HG03521 (cell line): ENCODE results near the gene KIF3C.
"Not testable (repeated sequence)": the region's sequence is repeated elsewhere in the genome, so short reads cannot be mapped to it uniquely, and the experiment has no call there.

ENCODE experiments used
- ATAC-seq: cut with Tn5 transposase; IDR thresholded peaks from one replicate; pipeline ENCODE4 v1.9.1; 2021; ENCODE audit warnings: mild to moderate bottlenecking, moderate library complexity; ENCODE audit not compliant: unreplicated experiment

KIF3C gene

GRCh38 chr2:25982273-25982967, at the start of gene KIF3C:
Gene KIF3C (minus strand): TSS chr2:25982497. CDS start chr2:25981917, 580 bp downstream.
- no peak for ATAC-seq

DNA sequence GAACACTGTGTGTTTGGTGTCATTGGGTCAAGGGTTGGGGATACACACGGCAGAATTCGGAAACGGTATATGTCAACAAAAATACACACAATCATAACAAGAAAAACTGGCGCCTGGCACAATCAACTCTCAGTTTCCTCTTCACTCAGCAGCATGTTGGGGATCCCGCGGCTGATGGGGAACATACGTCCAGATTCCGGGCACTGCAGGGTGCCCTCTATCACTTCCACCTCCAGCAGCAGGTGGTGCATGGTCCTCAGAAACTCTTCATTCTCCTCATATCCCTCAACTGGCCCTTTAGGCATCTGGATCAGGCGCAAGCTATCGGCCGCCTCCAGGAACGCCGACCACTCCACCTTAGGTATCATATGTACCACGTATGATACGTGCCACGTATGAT, 45.8 kb upstream of the KIF3C start:
- not testable (repeated sequence) for ATAC-seq

DNA sequence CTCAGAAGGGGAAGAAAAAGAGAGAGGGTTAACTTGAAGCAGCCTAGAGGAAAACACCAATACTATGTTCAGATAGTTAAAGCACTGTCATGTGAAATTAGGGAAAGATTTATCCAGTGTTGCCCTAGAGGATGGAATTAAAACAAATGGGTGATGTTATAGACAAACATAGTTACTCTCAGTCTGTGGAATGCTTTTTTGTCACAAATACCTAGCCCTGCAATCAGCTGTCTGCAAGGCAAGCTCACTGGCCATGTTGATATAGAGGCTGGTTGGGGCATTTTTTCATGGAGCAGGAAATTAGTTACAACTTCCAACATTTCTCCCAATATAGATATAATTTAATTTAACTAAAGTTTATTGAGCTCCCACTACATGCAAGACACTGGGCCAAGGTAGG, 43.2 kb upstream of the KIF3C start:
- ATAC-seq = no peak

GRCh38 chr2:26024260-26024659, 42.0 kb upstream of the KIF3C start:
- ATAC-seq = no peak

- ATAC-seq = no peak
These were observed 37.9 kb upstream of the KIF3C start for GRCh38 chr2:26020231-26020640.

DNA sequence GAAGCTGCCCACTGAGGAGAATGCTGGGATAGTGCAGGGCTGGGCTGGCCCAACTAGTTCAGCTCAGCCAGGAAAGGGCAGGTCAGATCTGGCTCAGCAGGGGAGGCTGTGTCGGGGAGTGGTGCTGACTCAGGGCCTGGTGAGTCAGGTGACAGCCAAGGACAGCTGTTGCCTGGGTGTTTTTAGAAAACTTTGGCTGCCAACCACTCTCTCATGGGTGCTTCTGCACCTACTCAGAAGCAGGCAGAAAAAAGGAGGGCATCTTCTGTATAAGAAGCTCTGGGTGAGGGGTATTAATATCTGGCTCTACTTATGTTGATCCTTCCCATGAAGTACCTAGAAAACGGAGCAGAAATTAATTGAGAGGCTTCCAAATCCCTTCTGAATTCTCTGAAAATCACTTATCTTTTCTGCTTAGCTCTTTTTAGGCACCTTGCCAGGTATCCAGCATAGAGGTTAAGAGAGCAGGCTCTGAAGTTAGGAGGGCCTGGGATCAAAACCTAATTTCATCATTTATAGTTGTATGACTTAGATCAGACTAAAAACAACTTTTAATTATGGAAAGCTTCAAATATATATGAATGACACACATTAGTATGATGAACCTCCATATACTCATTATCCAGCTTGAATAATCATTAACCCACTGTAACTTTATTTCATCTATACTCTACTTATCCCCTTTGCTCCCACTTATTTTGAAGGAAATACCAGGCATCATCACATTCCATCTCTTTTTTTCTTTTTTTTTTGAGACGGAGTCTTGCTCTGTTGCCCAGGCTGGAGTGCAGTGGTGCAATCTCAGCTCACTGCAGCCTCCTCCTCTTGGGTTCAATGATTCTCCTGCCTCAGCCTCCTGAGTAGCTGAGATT, 36.1 kb upstream of the KIF3C start:
- no peak for ATAC-seq

DNA sequence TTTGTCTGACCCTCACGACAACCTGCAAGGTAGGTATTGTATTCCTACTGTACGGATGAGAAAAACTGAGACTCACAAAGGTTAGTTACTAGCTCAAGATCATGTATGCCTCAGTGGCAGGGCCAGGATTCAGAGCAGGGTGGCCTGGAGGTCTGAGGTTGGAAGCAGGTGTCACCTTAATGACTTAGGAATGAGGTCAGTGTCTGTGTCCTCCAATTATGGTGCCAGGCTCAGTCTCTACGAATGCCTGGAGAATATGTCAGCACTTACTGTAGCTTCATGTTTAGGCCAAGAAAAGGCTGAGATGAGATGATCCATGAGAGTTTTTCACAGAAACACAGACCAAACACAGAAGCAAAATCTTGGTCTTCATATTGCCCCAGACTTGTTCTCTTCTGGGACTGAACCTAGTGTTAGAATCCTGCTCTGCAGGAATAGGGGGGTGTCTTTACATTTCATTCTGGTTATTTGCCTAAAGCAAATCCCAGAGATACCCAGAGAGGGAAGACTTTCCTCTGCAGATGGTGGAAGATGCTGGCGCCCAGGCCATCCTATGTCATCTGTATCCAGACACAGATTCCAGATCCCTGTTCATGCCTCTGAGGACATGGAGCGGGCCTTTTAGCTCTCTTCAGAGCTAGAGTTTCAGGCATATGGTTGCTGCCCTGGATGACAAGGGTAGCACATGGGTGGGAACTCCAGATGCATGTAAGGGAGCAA, 35.3 kb upstream of the KIF3C start:
- ATAC-seq = no peak

- not testable (repeated sequence) for ATAC-seq
These were observed 34.4 kb upstream of the KIF3C start for GRCh38 chr2:26016706-26017045.

GRCh38 chr2:26016012-26016705, 33.9 kb upstream of the KIF3C start:
- ATAC-seq = no peak

- no peak for ATAC-seq
These were observed 31.4 kb upstream of the KIF3C start for GRCh38 chr2:26013668-26014067.

DNA sequence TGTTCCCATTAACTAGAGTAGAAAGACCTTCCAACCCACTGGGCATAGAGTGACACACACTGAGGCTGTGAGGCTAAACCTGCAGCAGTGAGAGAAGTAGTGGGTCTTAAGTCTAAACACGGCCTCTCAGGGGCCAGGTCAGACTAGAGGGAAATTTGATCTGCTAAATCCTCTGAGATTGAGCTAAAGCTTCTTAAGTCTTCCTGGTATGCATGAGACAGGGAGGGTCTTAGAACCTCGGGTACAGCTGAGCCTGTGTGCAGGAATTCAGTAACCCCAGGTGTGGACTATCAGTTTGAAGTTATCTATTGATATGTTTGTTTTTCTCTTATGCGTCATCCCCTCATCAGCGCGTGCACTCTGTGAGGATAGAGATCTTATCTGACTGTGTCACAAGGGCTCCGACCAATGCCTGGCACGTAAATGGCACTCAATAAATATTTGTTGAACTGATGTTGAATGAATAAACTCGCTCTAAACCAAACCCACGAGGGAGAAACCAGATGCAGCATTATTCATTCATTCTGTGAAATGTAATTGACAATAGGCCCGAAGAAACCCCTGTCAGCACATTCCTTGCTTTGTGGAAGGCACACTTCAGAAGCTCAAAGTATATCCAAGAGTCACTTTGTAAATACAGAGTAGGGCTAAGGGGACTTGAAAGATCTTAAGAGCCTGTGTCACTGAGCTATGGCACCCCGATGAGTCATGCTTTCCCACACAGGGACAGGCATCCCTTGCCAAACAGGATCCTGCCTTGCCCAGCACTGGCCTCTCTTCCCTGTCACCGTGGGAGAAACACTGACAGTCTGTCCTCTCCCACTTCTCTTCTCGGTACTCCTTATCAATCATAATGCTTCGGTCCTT, 29.9 kb upstream of the KIF3C start:
- no peak for ATAC-seq

DNA sequence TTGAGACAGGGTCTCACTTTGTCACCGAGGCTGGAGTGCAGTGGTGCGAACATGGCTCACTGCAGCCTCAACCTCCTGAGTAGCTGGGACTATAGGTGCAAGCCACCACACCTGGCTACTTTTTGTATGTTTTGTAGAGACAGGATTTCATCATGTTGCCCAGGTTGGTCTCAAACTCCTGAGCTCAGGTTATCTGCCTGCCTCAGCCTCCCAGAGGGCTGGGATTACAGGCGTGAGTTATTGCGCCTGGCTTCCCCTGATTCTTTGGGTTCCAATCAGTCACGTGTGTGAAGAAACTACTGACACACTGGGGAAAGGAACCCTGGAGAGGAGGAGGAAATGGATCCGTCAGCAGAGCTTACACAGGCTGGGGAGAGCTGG, 29.3 kb upstream of the KIF3C start:
- ATAC-seq = no peak

DNA sequence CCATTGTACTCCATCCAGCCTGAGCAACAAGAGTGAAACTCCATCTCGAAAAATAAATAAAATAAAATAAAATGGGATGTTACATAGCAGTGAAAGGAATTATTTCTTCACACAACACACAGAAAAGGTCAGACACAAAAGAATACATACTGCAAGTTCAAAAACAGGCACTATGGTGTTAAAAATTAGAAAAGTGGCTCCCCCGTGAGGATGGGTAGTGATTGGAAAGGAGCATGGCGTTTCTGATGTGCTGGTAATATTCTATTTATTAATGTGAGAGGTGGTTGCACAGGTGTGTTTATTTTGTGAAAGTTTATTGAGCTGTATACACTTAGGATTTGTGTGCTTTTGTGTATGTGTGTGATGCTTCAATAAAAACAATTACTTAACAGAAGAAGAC, 28.6 kb upstream of the KIF3C start:
- no peak for ATAC-seq

GRCh38 chr2:26009567-26009963, 27.3 kb upstream of the KIF3C start:
- no peak for ATAC-seq

- no peak for ATAC-seq
These were observed 26.7 kb upstream of the KIF3C start for GRCh38 chr2:26008851-26009566.

DNA sequence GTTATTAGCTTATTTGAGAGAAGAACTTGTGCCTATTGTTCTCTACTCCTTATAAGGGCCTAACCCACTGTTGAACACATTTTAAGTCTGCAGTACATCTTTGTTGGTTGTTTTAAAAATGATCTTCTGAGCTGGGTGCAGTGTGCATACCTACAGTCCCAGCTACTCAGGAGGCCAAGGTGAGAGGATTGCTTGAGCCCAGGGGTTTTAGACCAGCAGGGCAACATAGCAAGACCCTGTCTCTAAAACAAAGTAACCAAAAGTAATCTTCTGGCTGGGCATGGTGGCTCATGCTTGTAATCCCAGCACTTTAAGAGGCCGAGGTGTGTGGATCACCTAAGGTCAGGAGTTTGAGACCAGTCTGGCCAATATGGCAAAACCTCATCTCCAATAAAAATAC, 25.8 kb upstream of the KIF3C start:
- ATAC-seq = no peak

GRCh38 chr2:26002632-26003310, 20.5 kb upstream of the KIF3C start:
- ATAC-seq = no peak

GRCh38 chr2:26001743-26002351, 19.6 kb upstream of the KIF3C start:
- no peak for ATAC-seq
